Activated T-cell treated with anti-CD3 and anti-CD28 coated beads, Interleukin-2, amount 50 U/mL, for 24 hours (primary cell): ENCODE data around the gene MT1HL1.

Experiments
- DNase-seq: peaks from one replicate; pipeline ENCODE4 v3.0.0-alpha.2; 2020
- H3K27ac Mint-ChIP-seq: 2 replicates; pipeline ENCODE4 v1.8.0; 2020; ENCODE audit warnings: mild to moderate bottlenecking, mixed read lengths
- H3K27me3 Mint-ChIP-seq: 2 replicates; pipeline ENCODE4 v1.8.0; 2020; ENCODE audit warnings: mixed read lengths
- H3K36me3 Mint-ChIP-seq: 2 replicates; pipeline ENCODE4 v1.8.0; 2020; ENCODE audit warnings: low read depth, mixed read lengths
- H3K4me1 Mint-ChIP-seq: 2 replicates; pipeline ENCODE4 v1.8.0; 2020; ENCODE audit warnings: low read depth, mixed read lengths
- H3K4me3 Mint-ChIP-seq: 2 replicates; pipeline ENCODE4 v1.8.0; 2020; ENCODE audit warnings: mild to moderate bottlenecking, moderate library complexity, mixed read lengths
- H3K9me3 Mint-ChIP-seq: 2 replicates; pipeline ENCODE4 v1.8.0; 2020; ENCODE audit warnings: mixed read lengths

Gene MT1HL1

DNA sequence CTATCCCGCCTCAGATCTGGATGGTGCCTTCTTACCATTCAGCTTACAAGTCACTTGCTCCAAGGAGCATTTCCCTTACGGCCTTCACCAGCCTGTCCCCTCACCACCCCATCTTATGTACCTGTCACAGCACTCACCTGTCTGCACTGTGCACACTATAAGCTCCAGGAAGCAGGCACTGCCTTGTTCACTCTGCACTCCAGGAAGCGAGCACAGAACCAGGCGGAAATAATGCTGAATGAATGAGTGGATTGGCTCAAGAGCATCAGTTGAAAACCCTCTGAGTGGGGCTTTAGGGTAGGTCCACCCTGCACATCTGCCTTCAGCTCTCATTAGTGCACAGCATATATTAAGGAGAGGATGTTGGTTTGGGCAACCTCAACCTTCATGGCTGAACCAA lies 28.8 kb upstream of the MT1HL1 start:
- no peaks in the 10 kb centered on the region for H3K4me1 Mint-ChIP-seq
- no peak overlapping the region for H3K27ac Mint-ChIP-seq

DNA sequence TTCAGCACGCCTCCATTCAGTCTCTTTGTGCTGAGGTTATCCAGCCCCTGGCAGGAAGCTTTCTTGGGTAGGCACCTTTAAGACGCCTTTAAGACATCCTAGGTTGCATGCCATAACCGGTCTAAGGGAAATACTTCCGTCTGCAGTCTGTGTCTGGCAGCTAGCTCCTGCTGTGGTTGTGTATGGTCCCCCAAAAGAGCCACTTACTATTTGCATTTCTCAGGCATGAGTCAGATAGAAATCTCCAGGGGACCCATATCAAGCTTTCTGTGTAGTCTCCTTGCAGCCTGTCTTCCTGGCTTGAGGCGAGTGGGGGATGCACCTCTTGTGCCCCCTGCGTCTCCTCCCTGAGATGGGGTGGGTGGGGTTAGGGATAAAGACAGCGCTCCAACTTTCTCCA lies 27.8 kb upstream of the MT1HL1 start:
- DNase-seq: no peak
- Mint-ChIP-seq H3K9me3 (no peaks in the 10 kb centered on the region), H3K27ac (no peak overlapping the region), H3K27me3 (peaks cover 30% of the 10 kb centered on the region), H3K4me3 (no peak overlapping the region), H3K4me1 (no peaks in the 10 kb centered on the region), H3K36me3 (no peaks in the 10 kb centered on the region)

More for the DNA sequence above, 28.8 kb upstream of the MT1HL1 start:
- Mint-ChIP-seq H3K27me3 (peaks cover 24% of the 10 kb centered on the region), H3K9me3 (no peaks in the 10 kb centered on the region), H3K36me3 (no peaks in the 10 kb centered on the region), H3K4me3 (no peak overlapping the region)
- no peak for DNase-seq

DNA sequence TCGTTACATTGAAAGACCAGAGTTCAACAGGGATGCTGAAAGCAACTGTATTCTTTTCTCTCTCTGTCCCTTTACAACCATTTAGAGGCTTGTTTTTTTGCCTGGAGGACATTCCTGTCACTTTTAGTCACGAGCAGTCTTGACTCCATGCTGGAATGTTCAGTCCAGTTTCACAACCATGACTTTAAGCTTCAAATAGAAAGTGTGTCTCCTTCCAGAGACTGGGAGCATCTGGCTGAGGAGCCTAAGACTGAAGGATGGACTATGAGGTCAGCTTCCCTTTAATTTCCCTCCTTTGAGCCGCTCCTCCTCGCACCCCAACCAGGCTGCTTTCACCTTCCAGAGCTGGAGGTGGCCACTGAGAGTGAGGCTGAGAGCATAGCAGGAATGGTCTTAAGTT lies 27.2 kb upstream of the MT1HL1 start:
- Mint-ChIP-seq H3K4me3 (no peak overlapping the region), H3K4me1 (no peaks in the 10 kb centered on the region), H3K27ac (no peak overlapping the region), H3K9me3 (no peaks in the 10 kb centered on the region), H3K36me3 (no peaks in the 10 kb centered on the region), H3K27me3 (peaks cover 30% of the 10 kb centered on the region)
- no peak for DNase-seq

DNA sequence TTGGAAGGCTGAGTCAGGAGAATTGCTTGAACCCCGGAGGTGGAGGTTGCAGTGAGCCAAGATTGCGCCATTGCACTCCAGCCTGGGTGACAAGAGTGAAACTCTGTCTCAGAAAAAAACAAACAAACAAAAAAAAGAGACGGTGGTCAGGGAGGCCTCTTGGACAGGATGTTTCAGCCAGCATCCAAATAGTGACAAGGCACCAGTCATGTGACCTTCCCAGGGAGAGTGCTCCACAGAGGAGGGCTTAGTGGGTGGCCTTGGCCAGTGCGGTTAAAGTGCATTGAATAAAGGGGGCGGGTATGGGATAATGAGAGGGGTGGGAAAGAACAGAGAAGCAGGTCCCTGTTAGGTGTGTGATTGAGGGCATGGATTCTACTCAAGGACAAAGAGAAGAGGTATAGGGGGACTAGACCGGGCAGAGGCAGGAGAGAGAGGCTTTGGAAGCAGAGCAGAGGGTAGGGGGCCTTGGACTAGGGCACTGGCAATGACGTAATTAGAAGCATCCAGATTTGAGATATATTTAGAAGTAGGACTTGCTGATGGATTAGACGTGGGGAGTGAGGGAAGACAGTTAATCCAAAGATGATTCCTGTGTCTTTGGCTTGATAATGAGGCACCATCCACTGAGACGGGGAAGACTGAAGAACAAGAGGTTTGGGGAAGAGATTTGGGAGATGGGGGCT lies 25.8 kb upstream of the MT1HL1 start:
- Mint-ChIP-seq H3K4me3 (no peak overlapping the region), H3K27me3 (peaks cover 33% of the 10 kb centered on the region), H3K4me1 (no peaks in the 10 kb centered on the region), H3K27ac (no peak overlapping the region), H3K9me3 (peaks cover 5% of the 10 kb centered on the region), H3K36me3 (peaks cover 3% of the 10 kb centered on the region)
- DNase-seq: no peak

DNA sequence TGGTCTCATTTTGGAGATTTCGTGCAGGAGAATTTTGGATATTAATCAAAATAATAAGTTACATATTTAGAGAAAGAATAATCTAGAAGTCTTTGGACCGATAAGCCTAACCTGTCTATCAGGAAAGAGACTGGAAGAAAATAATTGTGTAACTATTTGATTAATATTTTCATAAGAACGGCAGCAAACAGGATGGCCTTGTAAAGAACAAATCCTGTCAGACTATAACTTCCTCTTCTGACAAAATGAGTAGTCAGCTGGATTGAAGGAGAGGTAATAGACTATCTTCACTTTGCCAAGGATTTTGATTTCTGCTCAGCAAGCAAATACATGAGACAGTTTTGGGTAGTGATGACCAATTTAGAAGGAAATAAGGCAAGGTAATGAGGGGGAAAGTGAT lies 25.0 kb upstream of the MT1HL1 start:
- Mint-ChIP-seq H3K9me3 (peaks cover 5% of the 10 kb centered on the region), H3K4me3 (no peak overlapping the region), H3K27ac (no peak overlapping the region), H3K36me3 (peaks cover 3% of the 10 kb centered on the region), H3K27me3 (peaks cover 31% of the 10 kb centered on the region), H3K4me1 (no peaks in the 10 kb centered on the region)
- DNase-seq: no peak

DNA sequence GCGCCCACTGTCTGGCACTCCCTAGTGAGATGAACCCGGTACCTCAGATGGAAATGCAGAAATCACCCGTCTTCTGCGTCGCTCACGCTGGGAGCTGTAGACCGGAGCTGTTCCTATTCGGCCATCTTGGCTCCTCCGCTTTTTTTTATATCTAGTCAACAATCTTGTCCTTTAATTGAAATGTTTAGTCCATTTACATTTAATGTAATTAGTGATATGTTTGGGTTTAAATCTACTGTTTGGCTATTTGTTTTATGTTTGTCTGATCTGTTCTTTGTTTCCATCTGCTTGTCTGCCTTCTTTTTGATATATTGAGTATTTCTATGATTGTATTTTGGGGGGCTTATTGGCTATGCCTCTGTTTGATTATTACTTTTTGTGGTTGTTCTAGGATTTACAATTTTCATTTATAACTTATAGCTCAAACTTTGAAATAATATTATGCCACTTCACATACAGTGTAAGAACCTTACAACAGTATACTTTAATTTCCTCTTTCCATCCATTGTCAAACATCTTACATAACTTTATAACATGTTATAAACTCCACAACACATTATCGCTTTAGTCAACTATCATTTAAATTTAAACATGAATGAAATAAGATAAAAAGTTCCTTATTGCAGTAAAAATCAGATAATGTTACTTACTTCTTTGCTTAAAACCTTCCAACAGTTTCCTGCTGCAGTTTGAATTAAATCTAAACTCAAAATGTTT lies 21.3 kb upstream of the MT1HL1 start:
- no peak for DNase-seq
- Mint-ChIP-seq H3K36me3 (peaks cover 3% of the 10 kb centered on the region), H3K27me3 (peaks cover 25% of the 10 kb centered on the region), H3K27ac (no peak overlapping the region), H3K9me3 (peaks cover 5% of the 10 kb centered on the region), H3K4me1 (no peaks in the 10 kb centered on the region), H3K4me3 (no peak overlapping the region)

DNA sequence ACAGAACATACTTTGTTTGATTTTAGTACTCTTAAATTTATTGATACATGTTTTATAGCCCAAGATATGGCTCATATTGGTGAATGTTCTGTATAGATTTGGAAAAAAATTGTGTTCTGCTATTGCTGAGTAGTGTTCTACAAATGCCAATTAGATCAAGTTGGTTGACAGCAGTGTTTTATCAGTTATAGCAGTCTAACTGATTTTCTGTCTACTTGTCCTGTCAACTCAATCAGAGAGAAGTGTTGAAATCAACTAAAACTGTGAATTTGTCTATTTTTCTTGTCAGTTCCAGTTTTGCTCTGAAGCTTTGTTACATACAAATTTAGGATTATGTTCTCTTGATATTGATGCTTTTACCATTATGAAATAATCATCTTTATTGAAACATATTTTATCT lies 14.7 kb upstream of the MT1HL1 start:
- no peak for DNase-seq
- H3K4me1 Mint-ChIP-seq: no peaks in the 10 kb centered on the region
- no peaks in the 10 kb centered on the region for H3K36me3 Mint-ChIP-seq
- H3K27ac Mint-ChIP-seq: no peak overlapping the region
- no peaks in the 10 kb centered on the region for H3K9me3 Mint-ChIP-seq
- peaks cover 4% of the 10 kb centered on the region for H3K27me3 Mint-ChIP-seq
- H3K4me3 Mint-ChIP-seq: no peak overlapping the region

DNA sequence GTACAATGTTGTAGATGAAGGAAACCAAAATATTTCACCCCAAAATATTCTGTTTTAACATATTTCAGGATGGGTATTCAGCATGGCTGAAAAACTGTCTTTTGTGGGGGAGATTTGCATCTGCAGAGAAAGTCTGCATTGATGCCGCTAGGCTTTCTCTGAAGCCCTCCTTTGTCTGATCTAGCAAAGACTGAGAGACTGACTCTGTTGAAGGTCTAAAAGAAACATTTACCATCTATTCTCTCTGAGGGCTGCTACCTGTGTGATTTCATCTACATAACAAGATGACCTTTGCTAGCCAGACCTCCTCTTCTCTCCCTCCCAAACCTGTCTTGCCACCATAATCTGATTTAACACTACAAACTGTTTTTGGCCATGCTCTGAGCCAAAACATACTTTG lies 12.4 kb upstream of the MT1HL1 start:
- Mint-ChIP-seq H3K27ac (no peak overlapping the region), H3K36me3 (no peaks in the 10 kb centered on the region), H3K27me3 (peaks cover 4% of the 10 kb centered on the region), H3K4me3 (no peak overlapping the region), H3K9me3 (no peaks in the 10 kb centered on the region), H3K4me1 (no peaks in the 10 kb centered on the region)
- DNase-seq: no peak

DNA sequence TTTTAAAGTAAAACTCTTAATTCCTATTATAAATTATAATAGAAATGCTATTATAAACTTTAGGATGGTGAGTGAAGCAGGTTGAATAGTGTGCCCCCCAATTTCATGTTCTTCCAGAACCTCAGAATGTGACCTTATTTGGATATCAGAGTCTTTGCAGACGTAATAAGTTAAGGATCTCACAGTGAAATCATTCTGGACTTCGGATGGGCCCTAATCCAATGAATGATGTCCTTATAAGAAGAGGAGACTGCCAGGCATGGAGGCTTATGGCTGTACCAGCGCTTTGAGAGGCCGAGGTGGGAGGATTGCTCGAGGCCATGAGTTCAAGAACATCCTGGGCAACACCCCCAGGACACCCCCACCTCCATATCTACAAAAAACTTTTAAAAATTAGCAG lies 9.4 kb upstream of the MT1HL1 start:
- no peak overlapping the region for H3K4me3 Mint-ChIP-seq
- H3K27me3 Mint-ChIP-seq: peaks cover 4% of the 10 kb centered on the region
- no peaks in the 10 kb centered on the region for H3K4me1 Mint-ChIP-seq
- no peaks in the 10 kb centered on the region for H3K36me3 Mint-ChIP-seq
- no peak for DNase-seq
- H3K27ac Mint-ChIP-seq: no peak overlapping the region
- H3K9me3 Mint-ChIP-seq: no peaks in the 10 kb centered on the region

DNA sequence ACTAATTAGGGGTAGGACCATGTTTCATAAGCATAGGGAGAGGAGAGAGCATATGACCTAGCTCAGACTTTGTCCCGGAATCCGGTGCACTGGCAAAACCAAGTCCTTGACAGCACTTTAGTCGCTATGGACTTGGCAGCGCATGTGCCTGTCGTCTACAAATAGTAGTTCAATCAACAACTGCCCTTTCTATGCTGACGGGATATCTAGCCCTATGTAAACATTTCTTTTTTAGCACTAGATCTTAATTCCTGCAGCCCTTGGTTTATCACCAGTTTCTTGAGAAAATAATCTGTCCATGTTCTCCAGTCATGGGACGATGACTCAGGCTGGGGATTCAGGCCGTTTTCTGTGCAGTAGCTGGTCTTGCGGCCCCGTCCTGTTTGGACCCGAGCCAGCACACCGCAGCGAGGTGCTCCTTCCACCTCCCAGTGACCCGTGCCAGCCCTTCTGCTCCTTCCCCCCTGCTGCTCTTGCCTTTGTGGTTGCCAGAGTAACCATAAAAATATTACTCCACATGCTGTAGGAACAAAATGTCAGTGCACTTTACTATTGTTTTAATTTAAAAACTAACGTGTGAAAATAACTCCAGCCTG lies 8.6 kb upstream of the MT1HL1 start:
- Mint-ChIP-seq H3K4me3 (no peak overlapping the region), H3K27ac (no peak overlapping the region), H3K27me3 (peaks cover 4% of the 10 kb centered on the region), H3K36me3 (no peaks in the 10 kb centered on the region), H3K4me1 (no peaks in the 10 kb centered on the region), H3K9me3 (no peaks in the 10 kb centered on the region)
- DNase-seq: no peak

DNA sequence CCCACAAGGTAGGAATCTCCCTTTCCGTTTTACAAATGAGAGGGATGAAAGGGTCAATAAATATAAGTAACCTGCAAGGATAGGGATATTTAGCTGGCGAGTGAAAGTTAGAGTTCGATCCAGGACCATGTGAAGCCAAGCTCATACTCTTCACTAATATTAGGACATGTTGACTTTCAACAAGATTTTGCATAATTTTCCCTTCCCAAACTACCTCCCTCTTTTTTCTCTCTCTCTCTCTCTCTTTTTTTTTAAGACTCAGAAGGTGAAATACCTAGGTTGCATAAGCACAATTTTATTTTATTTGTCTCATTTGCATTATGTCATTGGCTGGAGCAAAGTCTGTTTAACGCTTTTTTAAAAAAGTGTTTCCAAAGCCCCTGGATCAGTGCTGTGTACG lies 8.1 kb upstream of the MT1HL1 start:
- DNase-seq: no peak
- Mint-ChIP-seq H3K9me3 (no peaks in the 10 kb centered on the region), H3K27ac (no peak overlapping the region)

DNA sequence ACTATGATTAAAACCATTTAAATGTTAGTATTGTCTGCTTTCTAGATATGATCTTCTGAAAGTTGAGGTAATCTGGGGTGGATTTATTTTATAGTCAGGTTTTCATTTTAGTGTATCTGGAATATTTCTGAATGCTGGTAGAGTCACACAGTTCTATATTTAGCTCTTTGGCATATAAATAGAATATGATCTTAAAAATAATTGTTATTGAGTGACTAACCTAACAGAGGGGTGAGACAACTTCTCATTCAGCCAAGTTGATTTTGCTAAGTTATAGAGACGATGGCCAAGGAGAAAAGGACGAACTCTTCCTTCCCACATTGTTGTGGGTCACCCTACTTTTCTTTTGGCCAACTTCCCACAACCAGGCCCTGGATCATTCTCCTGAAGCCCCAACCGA lies 7.2 kb upstream of the MT1HL1 start:
- Mint-ChIP-seq H3K27ac (no peak overlapping the region), H3K36me3 (no peaks in the 10 kb centered on the region), H3K27me3 (no peaks in the 10 kb centered on the region)

More for the DNA sequence above, 8.1 kb upstream of the MT1HL1 start:
- H3K36me3 Mint-ChIP-seq: no peaks in the 10 kb centered on the region
- no peak overlapping the region for H3K4me3 Mint-ChIP-seq
- H3K4me1 Mint-ChIP-seq: no peaks in the 10 kb centered on the region
- peaks cover 4% of the 10 kb centered on the region for H3K27me3 Mint-ChIP-seq

DNA sequence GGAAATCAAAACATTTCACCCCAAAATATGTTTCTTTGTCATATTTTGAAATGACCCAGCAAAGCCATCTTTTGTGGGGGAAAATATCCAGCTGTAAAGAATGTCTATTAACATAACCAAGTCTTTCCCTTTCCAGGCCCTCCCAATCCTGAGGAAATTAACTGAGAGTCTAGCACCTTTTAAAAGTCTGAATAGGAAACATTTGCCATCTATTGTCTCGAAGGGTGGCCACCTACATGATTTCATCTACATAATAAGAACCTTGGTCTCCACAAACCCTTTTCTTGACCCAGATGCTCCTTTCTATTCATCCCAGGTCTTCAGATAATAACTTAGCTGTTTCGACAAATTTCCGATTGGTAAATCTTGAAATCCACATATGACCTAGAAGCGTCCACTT lies 5.4 kb upstream of the MT1HL1 start:
- Mint-ChIP-seq H3K4me3 (no peak overlapping the region), H3K36me3 (no peaks in the 10 kb centered on the region), H3K27me3 (no peaks in the 10 kb centered on the region), H3K4me1 (no peaks in the 10 kb centered on the region), H3K9me3 (no peaks in the 10 kb centered on the region), H3K27ac (no peak overlapping the region)
- no peak for DNase-seq

More for the DNA sequence above, 7.2 kb upstream of the MT1HL1 start:
- no peak overlapping the region for H3K4me3 Mint-ChIP-seq
- H3K9me3 Mint-ChIP-seq: no peaks in the 10 kb centered on the region
- H3K4me1 Mint-ChIP-seq: no peaks in the 10 kb centered on the region
- no peak for DNase-seq

DNA sequence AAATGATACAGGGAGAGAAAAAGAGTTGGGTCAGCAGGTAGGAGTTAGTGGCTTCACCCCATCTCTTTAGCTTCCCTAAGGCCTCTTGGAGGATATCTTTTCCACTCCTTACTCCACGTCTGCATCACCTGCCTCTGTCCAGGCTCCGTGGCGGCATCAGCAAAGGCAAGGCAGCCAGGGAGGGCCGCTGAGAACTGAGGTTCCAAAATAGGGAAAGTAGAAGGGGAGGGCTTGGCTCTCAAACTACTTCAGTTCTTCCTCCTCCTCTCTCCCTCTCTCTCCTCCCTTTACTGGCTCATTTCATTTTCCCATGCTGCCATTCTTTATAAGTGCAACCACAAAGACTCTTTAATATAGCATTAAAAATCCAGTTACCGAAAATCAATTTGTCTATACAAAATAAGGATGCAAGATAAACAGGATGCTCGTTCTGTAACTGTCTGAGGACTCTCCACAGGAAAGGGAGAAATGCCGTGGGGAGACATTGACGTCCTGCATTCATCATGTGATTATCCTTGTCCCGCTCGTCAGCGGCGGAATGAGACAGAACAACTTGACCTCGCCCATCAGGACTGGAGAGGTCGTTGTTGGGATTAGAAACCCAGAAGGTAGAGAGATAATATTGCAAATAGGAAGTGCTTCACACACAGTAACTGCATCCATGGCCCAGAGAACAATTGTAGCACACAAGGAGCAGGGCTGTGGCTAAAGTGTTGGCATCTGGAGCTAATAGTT lies 3.1 kb upstream of the MT1HL1 start:
- Mint-ChIP-seq H3K4me3 (no peak overlapping the region), H3K4me1 (no peaks in the 10 kb centered on the region), H3K27me3 (no peaks in the 10 kb centered on the region), H3K27ac (no peak overlapping the region), H3K9me3 (no peaks in the 10 kb centered on the region), H3K36me3 (no peaks in the 10 kb centered on the region)
- DNase-seq: no peak

DNA sequence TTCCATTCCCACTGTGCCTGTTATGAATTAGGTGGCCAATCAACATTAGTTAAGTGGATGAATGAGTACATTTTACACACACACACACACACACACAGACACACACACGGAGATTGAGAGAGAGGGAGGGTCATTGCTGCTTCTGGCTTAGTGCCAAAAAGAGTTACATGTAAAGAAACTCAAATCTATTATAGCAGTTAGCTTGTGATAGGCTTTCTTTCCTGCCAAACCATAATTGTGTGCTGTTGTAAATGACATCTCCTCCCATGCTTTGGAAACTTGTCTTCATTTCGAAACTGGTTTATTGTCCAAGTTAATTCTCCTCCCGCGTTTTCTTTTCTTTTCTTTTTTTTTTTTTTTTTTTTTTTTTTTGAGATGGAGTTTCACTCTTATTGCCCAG lies 1.4 kb upstream of the MT1HL1 start:
- Mint-ChIP-seq H3K4me3 (no peak overlapping the region), H3K9me3 (no peaks in the 10 kb centered on the region), H3K27me3 (no peaks in the 10 kb centered on the region), H3K36me3 (no peaks in the 10 kb centered on the region), H3K4me1 (no peaks in the 10 kb centered on the region), H3K27ac (no peak overlapping the region)
- no peak for DNase-seq
